HepG2 (cell line): ENCODE data around the gene TXN. TPM values are rescaled to one million over a fixed set of nuclear protein-coding genes. Genes with fewer than 3 reads are reported as not detected.

ENCODE experiments used
- ATF7-NPFF ChIP-seq: sonication (generic); formaldehyde crosslinking; IDR thresholded peaks from 2 replicates; pipeline ENCODE4 v1.8.1; 2023; ENCODE audit warnings: mild to moderate bottlenecking, low read depth, missing genetic modification reagents, moderate library complexity
- KAT2B ChIP-seq: fragments of 150-350 bp; IDR thresholded peaks from 2 replicates; pipeline ENCODE4 v1.6.1; 2014; ENCODE audit warnings: low read depth, low read length, borderline replicate concordance
- KAT8 ChIP-seq: IDR thresholded peaks from 2 replicates; pipeline ENCODE4 v1.6.1; 2016; ENCODE audit warnings: missing genetic modification reagents, missing compliant biosample characterization
- LCORL ChIP-seq, 2 experiments: fragments of 450-650 bp in 1 of 2; sonication (generic) in 1 of 2; formaldehyde crosslinking in 1 of 2; IDR thresholded peaks; 2 replicates each; pipeline versions ENCODE4 v1.5.0 to v1.6.1; 2017 to 2020; ENCODE audit warnings: antibody characterized with exemption in 1 of 2, missing genetic modification reagents in 1 of 2
- MBNL3 ChIP-seq: fragments of 250-450 bp; sonication (Bioruptor Pico); conservative IDR thresholded peaks from 2 replicates; pipeline ENCODE4 v1.8.0; 2022; ENCODE audit warnings: mild to moderate bottlenecking, inconsistent platforms
- NR2F6 ChIP-seq, 2 experiments: IDR thresholded peaks; 2 replicates each; pipeline ENCODE4 v1.6.1; 2016; ENCODE audit warnings: antibody characterized with exemption in 1 of 2, mild to moderate bottlenecking in 1 of 2
- PLRG1 ChIP-seq: fragments of 450-650 bp; conservative IDR thresholded peaks from 2 replicates; pipeline ENCODE4 v1.6.1; 2016
- ZNF510 ChIP-seq: sonication (generic); formaldehyde crosslinking; IDR thresholded peaks from 2 replicates; pipeline ENCODE4 v1.4.0; 2020; ENCODE audit warnings: low read depth, mild to moderate bottlenecking, missing genetic modification reagents
- ZNF607 ChIP-seq: sonication (generic); formaldehyde crosslinking; IDR thresholded peaks from 2 replicates; pipeline ENCODE4 v1.5.1; 2020; ENCODE audit warnings: missing genetic modification reagents, mild to moderate bottlenecking, borderline replicate concordance
- ZNF672 ChIP-seq: sonication (generic); formaldehyde crosslinking; IDR thresholded peaks from 2 replicates; pipeline ENCODE4 v1.8.1; 2022; ENCODE audit warnings: missing genetic modification reagents
- polyA plus RNA-seq, 8 experiments: library from polyadenylated mRNA; depleted of rRNA in 3 of 8; stranded (reverse) in 7 of 8; unstranded in 1 of 8; fragments of >200 nt; fragmentation: Illumina TruSeq in 4 of 8; extraction: Trizol in 4 of 8; gene quantifications; 2 replicates each; pipeline versions ENCODE4 v1.2.1 to v1.2.3, GENCODE V29; 2011 to 2016; ENCODE audit warnings: low read depth in 4 of 8, missing spikeins in 1 of 8, mixed read lengths in 1 of 8; ENCODE audit not compliant: insufficient read depth in 1 of 8
- total RNA-seq, 5 experiments: library from RNA; depleted of rRNA; stranded (reverse); fragments of >200 nt; fragmentation: Illumina TruSeq; extraction: Trizol; gene quantifications; 2 replicates each; pipeline ENCODE4 v1.2.3, GENCODE V29; 2016; ENCODE audit warnings: low read depth in 1 of 5
- TF ChIP-seq, protein P1 (sequence below), 2 experiments: sonication (generic) in 1 of 2; formaldehyde crosslinking in 1 of 2; IDR thresholded peaks; 2 replicates each; pipeline versions ENCODE4 v1.4.0 to v1.6.1; 2016 to 2020; ENCODE audit warnings: borderline replicate concordance in 1 of 2, low read depth in 1 of 2, mild to moderate bottlenecking in 1 of 2, missing genetic modification reagents in 1 of 2
- TF ChIP-seq, protein P2 (sequence below): sonication (generic); formaldehyde crosslinking; IDR thresholded peaks from 2 replicates; pipeline ENCODE4 v1.8.1; 2022; ENCODE audit warnings: low read depth, mild to moderate bottlenecking, missing genetic modification reagents
- TF ChIP-seq, protein P3 (sequence below): sonication (generic); formaldehyde crosslinking; IDR thresholded peaks from 2 replicates; pipeline ENCODE4 v1.4.0; 2020; ENCODE audit warnings: mild to moderate bottlenecking, missing genetic modification reagents
- TF ChIP-seq, protein P4 (sequence below): sonication (generic); formaldehyde crosslinking; IDR thresholded peaks from 2 replicates; pipeline ENCODE4 v1.9.0; 2021; ENCODE audit warnings: missing genetic modification reagents, borderline replicate concordance
- TF ChIP-seq, protein P5 (sequence below): sonication (generic); formaldehyde crosslinking; IDR thresholded peaks from 2 replicates; pipeline ENCODE4 v1.8.1; 2023; ENCODE audit warnings: mild to moderate bottlenecking, missing genetic modification reagents, borderline replicate concordance

The TXN gene
- total and polyA plus RNA-seq, 2 of the 13 experiments (the other 11 are each of a cell fraction or from before 2014, with no cell fraction given): 364 to 470 TPM

DNA sequence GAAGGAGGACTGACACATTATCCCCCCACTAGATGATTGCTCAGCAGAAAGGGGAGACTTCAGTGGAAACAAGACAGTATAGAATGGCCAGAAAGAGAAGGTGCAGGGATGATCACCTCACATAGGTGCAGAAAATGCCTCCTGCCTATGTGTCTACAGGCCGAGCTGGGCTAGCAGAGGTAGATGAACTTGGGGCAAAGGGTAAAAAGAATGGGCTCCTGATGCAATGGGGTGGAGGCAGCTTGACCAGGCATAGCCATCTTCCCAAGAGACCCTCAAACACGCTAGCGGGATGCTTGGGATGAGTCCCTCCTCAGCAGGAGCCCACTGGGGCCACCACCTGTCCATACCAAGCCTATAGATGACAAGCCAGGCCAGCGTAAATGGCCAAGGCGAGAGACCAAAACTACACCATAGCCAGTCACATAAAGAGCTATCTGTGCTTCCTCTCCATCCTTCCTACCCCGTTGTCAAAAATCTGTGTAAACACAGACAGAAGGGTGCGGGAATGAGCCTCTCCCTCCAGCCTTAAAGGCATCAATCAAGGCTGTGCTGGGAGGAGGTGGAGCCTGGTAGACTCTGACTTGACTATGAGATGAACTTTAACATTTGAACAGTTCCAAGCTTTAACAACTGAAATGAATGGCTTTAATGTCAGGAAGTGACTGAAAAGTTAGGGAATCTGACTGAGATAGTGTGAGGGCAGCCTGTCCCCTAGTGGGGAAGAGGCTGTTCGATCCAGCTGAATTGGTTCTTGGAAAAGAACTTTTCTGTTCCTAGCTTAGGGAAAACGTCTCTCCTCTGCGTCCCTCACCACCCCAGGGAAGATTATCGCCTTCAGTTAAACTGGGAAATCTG lies 58.7 kb downstream of the TXN start (continued):
- TF ChIP-seq, protein P1, sequence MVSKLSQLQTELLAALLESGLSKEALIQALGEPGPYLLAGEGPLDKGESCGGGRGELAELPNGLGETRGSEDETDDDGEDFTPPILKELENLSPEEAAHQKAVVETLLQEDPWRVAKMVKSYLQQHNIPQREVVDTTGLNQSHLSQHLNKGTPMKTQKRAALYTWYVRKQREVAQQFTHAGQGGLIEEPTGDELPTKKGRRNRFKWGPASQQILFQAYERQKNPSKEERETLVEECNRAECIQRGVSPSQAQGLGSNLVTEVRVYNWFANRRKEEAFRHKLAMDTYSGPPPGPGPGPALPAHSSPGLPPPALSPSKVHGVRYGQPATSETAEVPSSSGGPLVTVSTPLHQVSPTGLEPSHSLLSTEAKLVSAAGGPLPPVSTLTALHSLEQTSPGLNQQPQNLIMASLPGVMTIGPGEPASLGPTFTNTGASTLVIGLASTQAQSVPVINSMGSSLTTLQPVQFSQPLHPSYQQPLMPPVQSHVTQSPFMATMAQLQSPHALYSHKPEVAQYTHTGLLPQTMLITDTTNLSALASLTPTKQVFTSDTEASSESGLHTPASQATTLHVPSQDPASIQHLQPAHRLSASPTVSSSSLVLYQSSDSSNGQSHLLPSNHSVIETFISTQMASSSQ (IDR thresholded peaks at IDR 0.05; ENCODE audit: low read depth): peak; percentile 20; the same call in 1 of the 2 replicates
- TF ChIP-seq, protein P1 (CRISPR knock-in tag; IDR thresholded peaks at IDR 0.05; ENCODE audit: borderline replicate concordance): peak; percentile 63; the same call in 1 of the 2 replicates
- TF ChIP-seq ATF7-NPFF (CRISPR knock-in tag) (no peak), KAT8 (CRISPR knock-in tag) (peak; percentile 40; the same call in 1 of the 2 replicates), ZNF672 (CRISPR knock-in tag) (no peak), MBNL3 (CRISPR knock-in tag) (no peak), NR2F6 (IDR thresholded peaks at IDR 0.05) (peak; percentile 43; the same call in 1 of the 2 replicates), NR2F6 (CRISPR knock-in tag; IDR thresholded peaks at IDR 0.05) (peak; percentile 51), PLRG1 (no peak), KAT2B (no peak), ZNF510 (no peak), ZNF607 (no peak), LCORL (IDR thresholded peaks at IDR 0.05) (no peak), LCORL (CRISPR knock-in tag; IDR thresholded peaks at IDR 0.05) (no peak; the same call in 1 of the 2 replicates)
- TF ChIP-seq, protein P2, sequence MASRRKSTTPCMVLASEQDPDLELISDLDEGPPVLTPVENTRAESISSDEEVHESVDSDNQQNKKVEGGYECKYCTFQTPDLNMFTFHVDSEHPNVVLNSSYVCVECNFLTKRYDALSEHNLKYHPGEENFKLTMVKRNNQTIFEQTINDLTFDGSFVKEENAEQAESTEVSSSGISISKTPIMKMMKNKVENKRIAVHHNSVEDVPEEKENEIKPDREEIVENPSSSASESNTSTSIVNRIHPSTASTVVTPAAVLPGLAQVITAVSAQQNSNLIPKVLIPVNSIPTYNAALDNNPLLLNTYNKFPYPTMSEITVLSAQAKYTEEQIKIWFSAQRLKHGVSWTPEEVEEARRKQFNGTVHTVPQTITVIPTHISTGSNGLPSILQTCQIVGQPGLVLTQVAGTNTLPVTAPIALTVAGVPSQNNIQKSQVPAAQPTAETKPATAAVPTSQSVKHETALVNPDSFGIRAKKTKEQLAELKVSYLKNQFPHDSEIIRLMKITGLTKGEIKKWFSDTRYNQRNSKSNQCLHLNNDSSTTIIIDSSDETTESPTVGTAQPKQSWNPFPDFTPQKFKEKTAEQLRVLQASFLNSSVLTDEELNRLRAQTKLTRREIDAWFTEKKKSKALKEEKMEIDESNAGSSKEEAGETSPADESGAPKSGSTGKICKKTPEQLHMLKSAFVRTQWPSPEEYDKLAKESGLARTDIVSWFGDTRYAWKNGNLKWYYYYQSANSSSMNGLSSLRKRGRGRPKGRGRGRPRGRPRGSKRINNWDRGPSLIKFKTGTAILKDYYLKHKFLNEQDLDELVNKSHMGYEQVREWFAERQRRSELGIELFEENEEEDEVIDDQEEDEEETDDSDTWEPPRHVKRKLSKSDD: no peak
- TF ChIP-seq, protein P3, sequence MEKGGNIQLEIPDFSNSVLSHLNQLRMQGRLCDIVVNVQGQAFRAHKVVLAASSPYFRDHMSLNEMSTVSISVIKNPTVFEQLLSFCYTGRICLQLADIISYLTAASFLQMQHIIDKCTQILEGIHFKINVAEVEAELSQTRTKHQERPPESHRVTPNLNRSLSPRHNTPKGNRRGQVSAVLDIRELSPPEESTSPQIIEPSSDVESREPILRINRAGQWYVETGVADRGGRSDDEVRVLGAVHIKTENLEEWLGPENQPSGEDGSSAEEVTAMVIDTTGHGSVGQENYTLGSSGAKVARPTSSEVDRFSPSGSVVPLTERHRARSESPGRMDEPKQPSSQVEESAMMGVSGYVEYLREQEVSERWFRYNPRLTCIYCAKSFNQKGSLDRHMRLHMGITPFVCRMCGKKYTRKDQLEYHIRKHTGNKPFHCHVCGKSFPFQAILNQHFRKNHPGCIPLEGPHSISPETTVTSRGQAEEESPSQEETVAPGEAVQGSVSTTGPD: no peak
- TF ChIP-seq, protein P4, sequence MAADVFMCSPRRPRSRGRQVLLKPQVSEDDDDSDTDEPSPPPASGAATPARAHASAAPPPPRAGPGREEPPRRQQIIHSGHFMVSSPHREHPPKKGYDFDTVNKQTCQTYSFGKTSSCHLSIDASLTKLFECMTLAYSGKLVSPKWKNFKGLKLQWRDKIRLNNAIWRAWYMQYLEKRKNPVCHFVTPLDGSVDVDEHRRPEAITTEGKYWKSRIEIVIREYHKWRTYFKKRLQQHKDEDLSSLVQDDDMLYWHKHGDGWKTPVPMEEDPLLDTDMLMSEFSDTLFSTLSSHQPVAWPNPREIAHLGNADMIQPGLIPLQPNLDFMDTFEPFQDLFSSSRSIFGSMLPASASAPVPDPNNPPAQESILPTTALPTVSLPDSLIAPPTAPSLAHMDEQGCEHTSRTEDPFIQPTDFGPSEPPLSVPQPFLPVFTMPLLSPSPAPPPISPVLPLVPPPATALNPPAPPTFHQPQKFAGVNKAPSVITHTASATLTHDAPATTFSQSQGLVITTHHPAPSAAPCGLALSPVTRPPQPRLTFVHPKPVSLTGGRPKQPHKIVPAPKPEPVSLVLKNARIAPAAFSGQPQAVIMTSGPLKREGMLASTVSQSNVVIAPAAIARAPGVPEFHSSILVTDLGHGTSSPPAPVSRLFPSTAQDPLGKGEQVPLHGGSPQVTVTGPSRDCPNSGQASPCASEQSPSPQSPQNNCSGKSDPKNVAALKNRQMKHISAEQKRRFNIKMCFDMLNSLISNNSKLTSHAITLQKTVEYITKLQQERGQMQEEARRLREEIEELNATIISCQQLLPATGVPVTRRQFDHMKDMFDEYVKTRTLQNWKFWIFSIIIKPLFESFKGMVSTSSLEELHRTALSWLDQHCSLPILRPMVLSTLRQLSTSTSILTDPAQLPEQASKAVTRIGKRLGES (CRISPR knock-in tag): no peak
- TF ChIP-seq, protein P5, sequence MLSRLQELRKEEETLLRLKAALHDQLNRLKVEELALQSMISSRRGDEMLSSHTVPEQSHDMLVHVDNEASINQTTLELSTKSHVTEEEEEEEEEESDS (CRISPR knock-in tag): no peak
